ENCODE measurements around the gene FOXP1.

FOXP1 gene

DNA sequence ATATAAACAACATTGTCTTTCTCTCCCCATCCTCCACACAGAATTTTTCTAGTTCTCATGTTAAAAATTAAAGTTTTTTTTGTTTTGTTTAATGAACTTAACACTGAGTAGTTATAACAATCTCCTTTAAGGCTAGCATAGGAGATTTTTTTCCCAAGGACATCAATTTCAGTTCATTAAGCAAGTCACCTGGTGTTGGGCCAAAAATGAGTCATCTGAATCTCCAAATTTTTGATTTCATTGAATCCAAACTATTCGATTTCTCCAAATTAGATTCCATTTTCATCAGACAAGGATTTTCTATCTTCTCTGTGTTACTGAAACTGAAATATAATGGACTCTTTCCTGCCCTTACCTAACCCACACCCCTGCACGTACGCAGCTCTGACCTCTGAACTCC is 639.6 kb downstream of the FOXP1 start:
- Histone ChIP-seq H3K9me3 (ENCODE audit: low read length) (no peaks in the 10 kb centered on the region), H3K27ac (ENCODE audit: low read depth, low read length, poor library complexity, severe bottlenecking) (no peak overlapping the region), H3K9ac (ENCODE audit: low read length) (no peak overlapping the region)

DNA sequence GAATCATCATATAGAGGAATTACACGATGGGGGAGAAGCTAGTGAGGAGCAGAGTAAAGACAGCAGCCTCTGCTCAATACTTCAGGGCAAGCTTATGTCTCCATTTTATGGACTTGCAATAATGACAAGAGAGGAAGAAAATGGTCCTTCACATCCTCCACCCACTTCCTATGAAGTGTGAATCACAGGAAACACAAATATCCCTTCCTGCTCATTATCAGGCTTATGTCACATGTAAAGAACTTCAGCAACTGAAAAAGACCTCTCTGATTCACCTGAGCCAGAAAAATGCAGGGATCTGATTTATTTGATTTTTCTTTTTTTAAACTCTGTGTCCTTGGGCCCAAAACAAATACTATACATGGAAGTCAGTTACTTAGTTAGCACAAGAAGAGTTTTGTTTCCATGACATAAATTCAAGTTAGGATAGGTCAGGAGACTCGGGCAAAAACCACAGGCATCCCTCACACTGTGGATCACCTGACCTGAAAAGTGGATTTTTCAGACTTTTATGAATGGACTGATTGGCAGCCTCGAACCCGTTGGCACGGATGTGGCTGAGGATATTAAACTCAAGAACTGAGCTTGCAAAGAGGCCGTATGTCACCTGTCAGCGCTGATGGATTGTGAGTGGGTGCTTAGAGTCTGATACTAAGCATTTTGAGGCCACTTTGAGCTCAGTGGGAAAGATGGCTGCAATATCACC is 650.3 kb downstream of the FOXP1 start:
- Histone ChIP-seq H3K9ac (ENCODE audit: low read length) (no peak overlapping the region), H3K9me2 (ENCODE audit: low read depth, low read length) (no peaks in the 10 kb centered on the region), H2AFZ (ENCODE audit: low read length) (no peak overlapping the region), H3K27me3 (ENCODE audit: insufficient read depth, low read length) (no peaks in the 10 kb centered on the region), H4K20me1 (ENCODE audit: insufficient read depth, low read length) (no peaks in the 10 kb centered on the region), H3K9me3 (ENCODE audit: low read length) (no peaks in the 10 kb centered on the region), H3K4me1 (ENCODE audit: insufficient read depth, low read length, severe bottlenecking) (no peaks in the 10 kb centered on the region), H3K4me3 (ENCODE audit: low read depth, low read length, poor library complexity, severe bottlenecking) (no peak overlapping the region), H3K4me2 (ENCODE audit: low read length) (no peak overlapping the region), H3K27ac (ENCODE audit: low read depth, low read length, poor library complexity, severe bottlenecking) (no peak overlapping the region), H3K79me2 (ENCODE audit: insufficient read depth, low read length) (no peaks in the 10 kb centered on the region), H3F3A (ENCODE audit: insufficient read depth, low read length) (no peaks in the 10 kb centered on the region), H3K36me3 (ENCODE audit: insufficient read depth, low read length) (no peaks in the 10 kb centered on the region)
- TF ChIP-seq, protein P1, sequence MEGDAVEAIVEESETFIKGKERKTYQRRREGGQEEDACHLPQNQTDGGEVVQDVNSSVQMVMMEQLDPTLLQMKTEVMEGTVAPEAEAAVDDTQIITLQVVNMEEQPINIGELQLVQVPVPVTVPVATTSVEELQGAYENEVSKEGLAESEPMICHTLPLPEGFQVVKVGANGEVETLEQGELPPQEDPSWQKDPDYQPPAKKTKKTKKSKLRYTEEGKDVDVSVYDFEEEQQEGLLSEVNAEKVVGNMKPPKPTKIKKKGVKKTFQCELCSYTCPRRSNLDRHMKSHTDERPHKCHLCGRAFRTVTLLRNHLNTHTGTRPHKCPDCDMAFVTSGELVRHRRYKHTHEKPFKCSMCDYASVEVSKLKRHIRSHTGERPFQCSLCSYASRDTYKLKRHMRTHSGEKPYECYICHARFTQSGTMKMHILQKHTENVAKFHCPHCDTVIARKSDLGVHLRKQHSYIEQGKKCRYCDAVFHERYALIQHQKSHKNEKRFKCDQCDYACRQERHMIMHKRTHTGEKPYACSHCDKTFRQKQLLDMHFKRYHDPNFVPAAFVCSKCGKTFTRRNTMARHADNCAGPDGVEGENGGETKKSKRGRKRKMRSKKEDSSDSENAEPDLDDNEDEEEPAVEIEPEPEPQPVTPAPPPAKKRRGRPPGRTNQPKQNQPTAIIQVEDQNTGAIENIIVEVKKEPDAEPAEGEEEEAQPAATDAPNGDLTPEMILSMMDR (IDR thresholded peaks at IDR 0.05; ENCODE audit: low read length), result no peak
- no peak for TF ChIP-seq EZH2 (IDR thresholded peaks at IDR 0.05; ENCODE audit: borderline replicate concordance, low read length)

More for the DNA sequence above, 639.6 kb downstream of the FOXP1 start:
- Histone ChIP-seq H3K4me1 (ENCODE audit: insufficient read depth, low read length, severe bottlenecking) (no peaks in the 10 kb centered on the region), H3K27me3 (ENCODE audit: insufficient read depth, low read length) (no peaks in the 10 kb centered on the region), H3K79me2 (ENCODE audit: insufficient read depth, low read length) (no peaks in the 10 kb centered on the region), H3K9me2 (ENCODE audit: low read depth, low read length) (no peaks in the 10 kb centered on the region), H3K4me2 (ENCODE audit: low read length) (no peak overlapping the region), H3K4me3 (ENCODE audit: low read depth, low read length, poor library complexity, severe bottlenecking) (no peak overlapping the region), H2AFZ (ENCODE audit: low read length) (no peak overlapping the region), H4K20me1 (ENCODE audit: insufficient read depth, low read length) (no peaks in the 10 kb centered on the region), H3K36me3 (ENCODE audit: insufficient read depth, low read length) (no peaks in the 10 kb centered on the region), H3F3A (ENCODE audit: insufficient read depth, low read length) (no peaks in the 10 kb centered on the region)
- no peak for TF ChIP-seq EZH2 (IDR thresholded peaks at IDR 0.05; ENCODE audit: borderline replicate concordance, low read length)
- TF ChIP-seq, protein P1 (IDR thresholded peaks at IDR 0.05; ENCODE audit: low read length), result no peak

DNA sequence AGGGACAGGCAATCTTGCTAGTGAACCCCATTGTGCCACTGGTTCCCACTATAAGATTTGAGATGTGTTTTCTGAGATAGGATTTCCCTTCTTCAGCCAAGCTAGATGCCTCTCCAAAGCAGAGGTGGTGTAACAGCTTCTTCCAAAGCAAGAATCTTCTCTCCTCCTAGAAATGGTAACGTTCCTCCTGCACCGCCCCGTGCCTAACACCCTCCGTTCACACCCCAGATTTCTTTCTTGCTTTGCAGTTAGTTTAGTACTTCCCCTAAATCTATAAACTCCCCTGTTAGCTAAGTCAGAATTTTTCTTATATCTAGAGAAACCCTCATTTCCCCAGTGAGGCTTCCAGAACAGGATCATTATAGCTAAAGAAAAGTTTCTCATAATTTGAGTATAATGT is 653.5 kb downstream of the FOXP1 start:
- Histone ChIP-seq H3K4me1 (ENCODE audit: insufficient read depth, low read length, severe bottlenecking) (no peaks in the 10 kb centered on the region), H3K27me3 (ENCODE audit: insufficient read depth, low read length) (no peaks in the 10 kb centered on the region), H3F3A (ENCODE audit: insufficient read depth, low read length) (no peaks in the 10 kb centered on the region), H3K27ac (ENCODE audit: low read depth, low read length, poor library complexity, severe bottlenecking) (no peak overlapping the region), H3K4me2 (ENCODE audit: low read length) (no peak overlapping the region), H3K36me3 (ENCODE audit: insufficient read depth, low read length) (no peaks in the 10 kb centered on the region), H3K4me3 (ENCODE audit: low read depth, low read length, poor library complexity, severe bottlenecking) (no peak overlapping the region), H3K9ac (ENCODE audit: low read length) (no peak overlapping the region), H3K9me2 (ENCODE audit: low read depth, low read length) (no peaks in the 10 kb centered on the region), H2AFZ (ENCODE audit: low read length) (no peak overlapping the region), H3K9me3 (ENCODE audit: low read length) (no peaks in the 10 kb centered on the region), H4K20me1 (ENCODE audit: insufficient read depth, low read length) (no peaks in the 10 kb centered on the region), H3K79me2 (ENCODE audit: insufficient read depth, low read length) (no peaks in the 10 kb centered on the region)
- TF ChIP-seq, protein P1 (IDR thresholded peaks at IDR 0.05; ENCODE audit: low read length), result no peak
- no peak for TF ChIP-seq EZH2 (IDR thresholded peaks at IDR 0.05; ENCODE audit: borderline replicate concordance, low read length)
